ENCODE data around the gene ZFYVE21.

- no peak for TF ChIP-seq CTCF (IDR thresholded peaks at IDR 0.05)
- no peak for TF ChIP-seq POLR2A (IDR thresholded peaks at IDR 0.05)
Measured at GRCh38 chr14:103735815-103736545, 20.4 kb downstream of the ZFYVE21 start.
